Tibial nerve (tissue), 4 donors: Measurements from ENCODE around the gene SPATA46. TPM values are rescaled to one million over a fixed set of nuclear protein-coding genes. Genes with fewer than 3 reads are reported as not detected.

Experiments used
- DNase-seq, 2 donors: peaks; one replicate each; pipeline ENCODE4 v3.0.0-alpha.2; 2019; ENCODE audit warnings: low spot score in 2 of 2
- H3K27ac ChIP-seq, 4 donors: fragments of 200-600 bp; sonication (generic) in 3 of 4; one replicate each; pipeline ENCODE4 v1.5.1; 2017 to 2019; ENCODE audit warnings: mild to moderate bottlenecking in 1 of 4
- H3K27me3 ChIP-seq, 2 donors: fragments of 200-600 bp; sonication (generic) in 1 of 2; one replicate each; pipeline versions ENCODE4 v1.5.1 to v1.6.0; 2017 to 2019
- H3K36me3 ChIP-seq, 3 donors: fragments of 200-600 bp; sonication (generic); one replicate each; pipeline ENCODE4 v1.5.1; 2018 to 2019
- H3K4me1 ChIP-seq, 4 donors: fragments of 200-600 bp; sonication (generic) in 3 of 4; one replicate each; pipeline ENCODE4 v1.5.1; 2017 to 2019
- H3K4me3 ChIP-seq, 4 donors: fragments of 200-600 bp; sonication (generic) in 3 of 4; one replicate each; pipeline ENCODE4 v1.5.1; 2017 to 2019; ENCODE audit warnings: mild to moderate bottlenecking in 1 of 4, moderate library complexity in 1 of 4
- H3K9me3 ChIP-seq, 4 donors: fragments of 200-600 bp; sonication (generic) in 3 of 4; one replicate each; pipeline ENCODE4 v1.5.1; 2017 to 2019
- EP300 ChIP-seq, 2 donors: sonication (generic); formaldehyde crosslinking; IDR thresholded peaks; one replicate each; pipeline ENCODE4 v1.6.1; 2017; ENCODE audit warnings: antibody characterized with exemption in 2 of 2, mild to moderate bottlenecking in 1 of 2
- POLR2A ChIP-seq, 2 donors: fragments of 450-650 bp; IDR thresholded peaks; one replicate each; pipeline ENCODE4 v1.6.1; 2017; ENCODE audit warnings: antibody characterized with exemption in 2 of 2, mild to moderate bottlenecking in 2 of 2, moderate library complexity in 2 of 2
- WGBS, 2 donors: methylation state at CpG; one replicate each; pipeline ENCODE4 v1.1.5; 2018; 5-methylcytosine and 5-hydroxymethylcytosine counted together
- total RNA-seq, 4 donors: library from RNA; depleted of rRNA; stranded (reverse); fragments of >200 nt; gene quantifications; one replicate each; pipeline ENCODE4 v1.1.0, GENCODE V29; 2016
- TF ChIP-seq, protein P1 (sequence below), 5 experiments: fragments of 200-600 bp in 3 of 5; fragments of 450-650 bp in 2 of 5; sonication (generic) in 3 of 5; IDR thresholded peaks; one replicate each; pipeline ENCODE4 v1.5.1; 2016 to 2019; ENCODE audit warnings: antibody characterized with exemption in 5 of 5, mild to moderate bottlenecking in 3 of 5, moderate library complexity in 2 of 5

Gene SPATA46
- total RNA-seq, 4 donors from 2014 or later: not detected

DNA sequence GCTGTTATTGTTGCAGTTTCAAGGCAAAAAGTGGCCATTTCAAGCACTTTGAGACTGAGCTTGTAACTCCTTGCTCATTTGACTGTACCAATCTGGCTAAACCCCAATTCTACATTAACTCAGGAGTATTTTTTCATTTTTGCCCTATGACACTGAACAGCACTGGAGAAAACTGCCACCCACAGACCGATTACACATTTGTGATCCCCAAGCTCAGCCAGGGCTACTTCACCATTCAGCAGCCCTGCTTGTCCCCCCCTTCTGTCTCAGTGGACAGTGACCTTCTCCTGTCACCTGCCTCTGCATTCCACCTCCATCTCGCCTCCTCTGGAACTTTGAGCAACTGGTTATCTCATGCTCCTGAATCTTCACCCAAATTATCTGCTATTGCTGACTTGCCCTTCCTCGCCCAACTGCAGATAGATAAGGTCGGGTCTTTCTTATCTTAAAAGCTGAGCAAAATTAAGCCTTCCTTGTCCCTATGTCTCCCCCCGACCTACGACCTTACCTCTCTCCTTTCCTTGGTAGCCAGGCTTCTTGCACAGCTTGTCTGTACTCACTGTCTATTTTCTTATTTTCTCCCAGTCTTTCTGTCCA, 25.3 kb downstream of the SPATA46 start:
- Histone ChIP-seq H3K27me3 (no peaks in the 10 kb centered on the region), H3K36me3 (peaks cover 0 to 12% (median 0%) of the 10 kb centered on the region in 3 donors), H3K4me3 (no peak overlapping the region), H3K4me1 (peaks cover 0 to 13% (median 3%) of the 10 kb centered on the region in 4 donors), H3K9me3 (no peaks in the 10 kb centered on the region), H3K27ac (no peak overlapping the region)
- 89 to 94% methylated on average over 6 of the region's 6 CpGs for WGBS, 2 donors
- no peak for DNase-seq
- TF ChIP-seq POLR2A (IDR thresholded peaks at IDR 0.05): no peak
- no peak for TF ChIP-seq EP300 (IDR thresholded peaks at IDR 0.05)
- TF ChIP-seq, protein P1, sequence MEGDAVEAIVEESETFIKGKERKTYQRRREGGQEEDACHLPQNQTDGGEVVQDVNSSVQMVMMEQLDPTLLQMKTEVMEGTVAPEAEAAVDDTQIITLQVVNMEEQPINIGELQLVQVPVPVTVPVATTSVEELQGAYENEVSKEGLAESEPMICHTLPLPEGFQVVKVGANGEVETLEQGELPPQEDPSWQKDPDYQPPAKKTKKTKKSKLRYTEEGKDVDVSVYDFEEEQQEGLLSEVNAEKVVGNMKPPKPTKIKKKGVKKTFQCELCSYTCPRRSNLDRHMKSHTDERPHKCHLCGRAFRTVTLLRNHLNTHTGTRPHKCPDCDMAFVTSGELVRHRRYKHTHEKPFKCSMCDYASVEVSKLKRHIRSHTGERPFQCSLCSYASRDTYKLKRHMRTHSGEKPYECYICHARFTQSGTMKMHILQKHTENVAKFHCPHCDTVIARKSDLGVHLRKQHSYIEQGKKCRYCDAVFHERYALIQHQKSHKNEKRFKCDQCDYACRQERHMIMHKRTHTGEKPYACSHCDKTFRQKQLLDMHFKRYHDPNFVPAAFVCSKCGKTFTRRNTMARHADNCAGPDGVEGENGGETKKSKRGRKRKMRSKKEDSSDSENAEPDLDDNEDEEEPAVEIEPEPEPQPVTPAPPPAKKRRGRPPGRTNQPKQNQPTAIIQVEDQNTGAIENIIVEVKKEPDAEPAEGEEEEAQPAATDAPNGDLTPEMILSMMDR (IDR thresholded peaks at IDR 0.05): no peak

DNA sequence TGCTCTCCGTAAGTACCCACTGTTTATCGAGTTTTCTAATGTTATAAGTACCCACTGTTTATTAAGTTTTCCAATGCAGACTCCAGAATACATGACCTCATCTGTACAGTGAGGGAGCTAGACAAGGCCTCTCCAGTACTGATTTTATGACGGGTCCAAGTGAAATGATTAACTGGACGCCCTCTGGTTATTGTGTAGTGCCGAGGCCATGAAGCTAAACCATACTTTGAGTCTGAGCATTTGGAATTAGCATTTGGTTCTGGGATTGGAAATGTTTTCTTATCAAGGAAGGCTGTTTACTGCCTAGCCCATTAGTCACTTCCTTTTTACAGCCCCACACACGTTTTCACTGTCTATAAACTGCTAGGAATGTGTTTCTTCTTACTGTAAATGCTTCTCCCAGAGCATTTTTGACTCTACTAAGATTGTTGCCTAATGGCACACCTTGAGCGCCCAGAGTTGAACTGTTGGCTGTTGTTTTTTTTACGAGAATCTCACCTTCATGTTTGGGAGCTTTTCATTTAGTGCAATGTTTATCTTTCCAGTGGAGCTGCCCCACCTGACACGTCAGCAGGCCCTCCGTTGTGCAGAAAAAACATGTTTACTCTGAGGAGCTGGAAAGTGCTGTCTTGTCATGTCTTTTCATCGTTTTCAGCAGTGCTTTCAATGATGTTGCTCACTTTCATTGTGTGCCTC, 26.9 kb downstream of the SPATA46 start:
- WGBS, 2 donors: 40% methylated on average over 11 of the region's 11 CpGs
- Histone ChIP-seq H3K4me3 (no peak overlapping the region), H3K27ac (peak overlapping the region in 2 of 4 donors; percentile 10 to 26), H3K36me3 (peaks cover 0 to 9% (median 0%) of the 10 kb centered on the region in 3 donors), H3K4me1 (peaks cover 0 to 13% (median 3%) of the 10 kb centered on the region in 4 donors), H3K27me3 (no peaks in the 10 kb centered on the region), H3K9me3 (no peaks in the 10 kb centered on the region)
- DNase-seq: no peak
- no peak for TF ChIP-seq EP300 (IDR thresholded peaks at IDR 0.05)

DNA sequence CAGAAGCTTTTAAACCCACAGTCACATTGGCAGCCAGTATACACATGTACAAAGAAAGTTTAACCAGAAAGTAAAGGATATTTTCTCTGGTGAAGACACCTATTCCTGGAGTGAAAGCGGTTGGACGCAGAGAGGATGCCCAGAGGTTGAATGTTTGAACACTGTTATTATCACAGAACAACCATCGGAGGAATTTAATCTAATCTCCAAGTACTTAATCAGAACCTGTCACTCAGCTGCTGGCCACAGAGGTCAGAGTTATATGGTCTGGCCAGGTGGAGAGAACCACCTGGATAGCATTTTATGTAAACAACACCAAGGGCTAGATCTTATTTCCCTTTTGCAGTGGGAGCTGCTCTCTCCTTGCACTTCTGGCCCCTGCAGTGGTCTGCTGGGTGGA, 29.4 kb downstream of the SPATA46 start:
- Histone ChIP-seq H3K27ac (no peak overlapping the region), H3K4me1 (peaks cover 0 to 13% (median 3%) of the 10 kb centered on the region in 4 donors), H3K27me3 (no peaks in the 10 kb centered on the region), H3K36me3 (peaks cover 0 to 20% (median 0%) of the 10 kb centered on the region in 3 donors), H3K9me3 (no peaks in the 10 kb centered on the region), H3K4me3 (no peak overlapping the region)
- DNase-seq: no peak
- WGBS, 2 donors: 65 to 67% methylated on average over 3 of the region's 3 CpGs
- TF ChIP-seq POLR2A (IDR thresholded peaks at IDR 0.05) (no peak), EP300 (IDR thresholded peaks at IDR 0.05) (no peak)
- TF ChIP-seq, protein P1 (IDR thresholded peaks at IDR 0.05): no peak

DNA sequence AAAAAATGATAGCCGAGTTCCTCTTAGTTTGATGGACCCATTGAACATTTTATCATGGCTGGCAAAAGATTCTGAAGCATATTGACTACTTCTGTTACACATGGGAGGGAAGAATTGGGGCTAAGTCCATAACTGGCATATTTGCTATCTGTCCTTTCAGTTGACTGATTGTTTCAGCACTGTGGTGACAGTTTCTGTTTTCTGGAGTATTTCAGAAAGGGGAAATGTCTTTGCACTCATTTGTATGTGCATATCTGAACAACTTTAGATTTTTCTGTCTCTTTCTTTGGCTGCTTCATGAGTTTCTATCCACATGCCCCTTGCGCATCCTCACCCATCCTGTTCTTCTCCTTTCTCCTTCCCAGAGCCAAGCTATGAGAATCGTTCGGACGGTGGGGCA, 33.2 kb downstream of the SPATA46 start:
- no peaks in the 10 kb centered on the region for H3K4me1 ChIP-seq
- H3K36me3 ChIP-seq: peaks cover 0 to 20% (median 0%) of the 10 kb centered on the region in 3 donors
- no peak overlapping the region for H3K27ac ChIP-seq
- no peaks in the 10 kb centered on the region for H3K9me3 ChIP-seq
- H3K4me3 ChIP-seq: no peak overlapping the region
- H3K27me3 ChIP-seq: no peaks in the 10 kb centered on the region
- TF ChIP-seq POLR2A (IDR thresholded peaks at IDR 0.05) (no peak), EP300 (IDR thresholded peaks at IDR 0.05) (no peak)
- TF ChIP-seq, protein P1 (IDR thresholded peaks at IDR 0.05): no peak
- 89 to 93% methylated on average over 5 of the region's 5 CpGs for WGBS, 2 donors
- no peak for DNase-seq

DNA sequence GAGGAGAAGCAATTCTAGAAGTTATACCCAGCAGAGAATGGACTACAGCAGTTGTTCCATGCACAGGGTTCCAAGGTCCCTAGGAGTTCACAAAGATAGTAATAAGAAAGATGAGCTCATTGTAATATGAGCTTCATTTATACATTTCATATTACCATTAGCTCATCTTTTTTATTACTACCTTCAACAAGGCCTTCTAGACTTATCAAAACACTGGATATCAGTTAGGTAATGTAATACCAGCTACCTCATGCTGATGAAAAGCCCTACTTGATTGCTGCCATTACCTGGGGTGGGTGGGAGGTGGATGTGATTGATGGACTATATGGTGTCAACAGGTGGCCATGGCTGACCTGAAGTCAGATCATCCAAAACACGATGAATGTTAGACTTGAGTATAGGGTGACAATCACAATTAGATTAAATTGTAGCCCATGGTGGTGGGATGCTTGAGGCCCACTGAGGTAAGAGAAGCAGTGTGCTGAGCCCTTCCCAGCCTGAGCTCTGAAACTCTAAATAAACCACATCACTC, 34.1 kb downstream of the SPATA46 start:
- Histone ChIP-seq H3K27ac (no peak overlapping the region), H3K27me3 (no peaks in the 10 kb centered on the region), H3K4me3 (no peak overlapping the region), H3K9me3 (no peaks in the 10 kb centered on the region), H3K4me1 (no peaks in the 10 kb centered on the region), H3K36me3 (peaks cover 0 to 20% (median 0%) of the 10 kb centered on the region in 3 donors)
- TF ChIP-seq POLR2A (IDR thresholded peaks at IDR 0.05) (no peak), EP300 (IDR thresholded peaks at IDR 0.05) (no peak)
- TF ChIP-seq, protein P1 (IDR thresholded peaks at IDR 0.05): no peak
- 100% methylated on average over 1 of the region's 1 CpG for WGBS, 2 donors
- no peak for DNase-seq
